ENCODE results near the gene BAZ1B.
"Not testable (repeated sequence)": the region's sequence is repeated elsewhere in the genome, so short reads cannot be mapped to it uniquely, and the experiment has no call there.

BAZ1B gene

GRCh38 chr7:73539709-73540108, 17.6 kb upstream of the BAZ1B start:
- TF ChIP-seq CTCF (conservative IDR thresholded peaks at IDR 0.05; ENCODE audit: low read depth, low read length): no peak
- H3K4me3 ChIP-seq (ENCODE audit: low read depth, low read length): no peak overlapping the region
- DNase-seq (ENCODE audit: low read depth): no peak

- not testable (repeated sequence) for H3K4me3 ChIP-seq (ENCODE audit: low read depth, low read length); DNase-seq (ENCODE audit: low read depth)
Observed at GRCh38 chr7:73538510-73538909, 16.4 kb upstream of the BAZ1B start.

- TF ChIP-seq CTCF (conservative IDR thresholded peaks at IDR 0.05; ENCODE audit: low read depth, low read length): no peak
- DNase-seq (ENCODE audit: low read depth): no peak
Observed at GRCh38 chr7:73537051-73537450, 15.0 kb upstream of the BAZ1B start.

GRCh38 chr7:73536479-73536878, 14.4 kb upstream of the BAZ1B start:
- no peak overlapping the region for H3K4me3 ChIP-seq (ENCODE audit: low read depth, low read length)
- no peak for DNase-seq (ENCODE audit: low read depth)
- no peak for TF ChIP-seq CTCF (conservative IDR thresholded peaks at IDR 0.05; ENCODE audit: low read depth, low read length)

More at GRCh38 chr7:73537051-73537450, 15.0 kb upstream of the BAZ1B start:
- no peak overlapping the region for H3K4me3 ChIP-seq (ENCODE audit: low read depth, low read length)

GRCh38 chr7:73535918-73536317, 13.8 kb upstream of the BAZ1B start:
- DNase-seq (ENCODE audit: low read depth); H3K4me3 ChIP-seq (ENCODE audit: low read depth, low read length): not testable (repeated sequence)

- no peak for DNase-seq (ENCODE audit: low read depth)
- TF ChIP-seq CTCF (conservative IDR thresholded peaks at IDR 0.05; ENCODE audit: low read depth, low read length): no peak
- no peak overlapping the region for H3K4me3 ChIP-seq (ENCODE audit: low read depth, low read length)
Observed at GRCh38 chr7:73533742-73534141, 11.6 kb upstream of the BAZ1B start.

GRCh38 chr7:73532224-73532623, 10.1 kb upstream of the BAZ1B start:
- no peak for TF ChIP-seq CTCF (conservative IDR thresholded peaks at IDR 0.05; ENCODE audit: low read depth, low read length)
- H3K4me3 ChIP-seq (ENCODE audit: low read depth, low read length): no peak overlapping the region
- no peak for DNase-seq (ENCODE audit: low read depth)

- TF ChIP-seq CTCF (conservative IDR thresholded peaks at IDR 0.05; ENCODE audit: low read depth, low read length): no peak
- H3K4me3 ChIP-seq (ENCODE audit: low read depth, low read length): no peak overlapping the region
- DNase-seq (ENCODE audit: low read depth): no peak
Observed at GRCh38 chr7:73530800-73531199, 8.7 kb upstream of the BAZ1B start.
